T-helper 17 cell (primary cell): ENCODE measurements around the gene ZCCHC8. TPM values are rescaled to one million over a fixed set of nuclear protein-coding genes. Genes with fewer than 3 reads are reported as not detected.

ENCODE experiments used
- ATAC-seq: fragments of 150-1000 bp; cut with Tn5 transposase; 2 replicates; pipeline ENCODE4 v1.10.0; 2021; ENCODE audit warnings: mild to moderate bottlenecking, moderate library complexity
- DNase-seq, 3 donors: peaks; one replicate each; pipeline versions ENCODE4 v3.0.0 to v3.0.0-alpha.2; 2020 to 2021
- H3K9me3 ChIP-seq: one replicate; pipeline ENCODE4 v1.7.0; 2013; ENCODE audit warnings: low read length, mild to moderate bottlenecking; ENCODE audit not compliant: control insufficient read depth, poor library complexity, severe bottlenecking
- H3K27ac Mint-ChIP-seq: one replicate; pipeline ENCODE4 v1.8.0; 2022; ENCODE audit warnings: mild to moderate bottlenecking, moderate library complexity, mixed read lengths
- H3K27me3 Mint-ChIP-seq: one replicate; pipeline ENCODE4 v1.8.0; 2022; ENCODE audit warnings: mixed read lengths
- H3K36me3 Mint-ChIP-seq: one replicate; pipeline ENCODE4 v1.8.0; 2022; ENCODE audit warnings: low read depth, mixed read lengths
- H3K4me1 Mint-ChIP-seq: one replicate; pipeline ENCODE4 v1.8.0; 2022; ENCODE audit warnings: mild to moderate bottlenecking, mixed read lengths
- H3K4me3 Mint-ChIP-seq: one replicate; pipeline ENCODE4 v1.8.0; 2022; ENCODE audit warnings: mild to moderate bottlenecking, moderate library complexity, mixed read lengths
- total RNA-seq, 4 donors: library from RNA in 2 of 4; stranded (reverse) in 2 of 4; gene quantifications; one replicate each; pipeline ENCODE4 v1.2.3 and lab custom pipeline; 2022 to 2026

The ZCCHC8 gene
- total RNA-seq, 2 donors from 2014 or later: 53.0 to 60.3 TPM

DNA sequence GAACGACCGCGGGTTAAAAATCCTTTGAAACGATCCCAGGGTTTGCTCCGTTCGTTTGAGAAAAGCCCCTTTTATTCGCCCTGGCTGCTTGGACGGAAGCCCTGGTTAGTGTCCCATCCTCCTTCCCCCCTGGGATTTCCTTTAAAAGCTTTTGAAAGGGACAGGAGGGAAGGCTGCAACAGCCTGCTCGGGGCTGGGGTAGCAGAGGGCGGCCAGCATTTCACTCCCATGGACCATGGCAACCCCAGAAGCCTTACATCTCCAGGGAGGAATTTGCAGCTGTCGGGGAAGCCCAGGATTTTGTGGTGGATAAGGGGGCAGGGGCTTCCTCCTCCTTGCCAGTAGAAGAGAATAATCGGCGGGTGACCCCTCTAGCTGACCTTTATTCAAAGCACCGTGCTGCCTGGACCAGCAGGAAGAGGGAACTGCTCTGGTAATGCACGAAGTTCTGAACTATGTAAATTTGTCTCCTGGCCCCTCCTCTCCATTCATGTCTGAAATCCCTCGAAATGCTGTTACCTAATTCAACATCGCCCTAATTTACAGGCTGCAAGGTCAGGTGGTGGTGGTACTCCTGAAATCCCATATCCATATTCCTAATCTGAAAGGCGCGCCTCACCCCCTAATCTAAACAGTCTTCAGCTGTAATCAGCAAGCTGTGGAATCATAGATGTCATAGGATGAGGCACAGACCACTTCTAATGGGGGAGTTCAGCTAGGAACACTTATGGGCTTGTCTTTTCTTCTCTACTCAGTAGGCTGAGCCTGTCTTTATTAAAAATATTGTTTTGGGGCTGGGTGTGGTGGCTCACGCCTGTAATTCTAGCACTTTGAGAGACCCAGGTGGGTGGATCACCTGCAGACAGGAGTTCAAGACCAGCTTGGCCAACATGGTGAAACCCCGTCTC lies 77.2 kb downstream of the ZCCHC8 start:
- ATAC-seq (no peak), DNase-seq (no peak)
- Mint-ChIP-seq H3K36me3 (no peaks in the 10 kb centered on the region), H3K27ac (peak overlapping the region; percentile 74), H3K4me3 (peak overlapping the region; percentile 93), H3K4me1 (peaks cover 15% of the 10 kb centered on the region), H3K27me3 (no peaks in the 10 kb centered on the region)
- H3K9me3 ChIP-seq: no peaks in the 10 kb centered on the region

DNA sequence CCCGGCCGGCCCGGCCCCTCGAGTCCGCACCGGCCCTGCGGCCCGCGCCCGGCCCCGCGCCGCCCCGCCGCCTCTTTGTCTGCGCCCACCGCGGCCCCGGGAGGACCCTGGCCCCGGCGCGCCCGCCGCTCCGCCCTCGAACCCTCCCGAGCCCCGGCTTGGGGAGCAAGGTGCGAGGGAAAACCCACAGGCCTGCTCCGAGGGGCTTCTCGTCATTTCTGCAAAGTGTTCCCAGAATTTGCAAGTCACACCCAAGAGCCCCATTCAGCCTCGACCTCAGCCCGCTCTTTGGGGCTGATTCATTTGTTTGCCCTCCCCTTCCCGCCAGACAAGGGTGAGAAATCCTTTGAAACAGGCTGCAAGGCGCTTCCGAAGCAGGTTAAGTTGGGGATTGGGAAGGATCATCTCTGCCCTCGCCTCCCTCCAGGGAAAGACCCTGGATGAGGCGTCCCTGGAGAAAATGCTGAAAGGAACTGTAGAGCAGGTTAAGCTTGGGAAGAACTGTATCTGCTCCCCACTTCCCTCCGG lies 77.9 kb downstream of the ZCCHC8 start:
- peak in 1 of 3 donors; percentile 14 for DNase-seq
- Mint-ChIP-seq H3K4me3 (peak overlapping the region; percentile 93), H3K27ac (peak overlapping the region; percentile 74)

DNA sequence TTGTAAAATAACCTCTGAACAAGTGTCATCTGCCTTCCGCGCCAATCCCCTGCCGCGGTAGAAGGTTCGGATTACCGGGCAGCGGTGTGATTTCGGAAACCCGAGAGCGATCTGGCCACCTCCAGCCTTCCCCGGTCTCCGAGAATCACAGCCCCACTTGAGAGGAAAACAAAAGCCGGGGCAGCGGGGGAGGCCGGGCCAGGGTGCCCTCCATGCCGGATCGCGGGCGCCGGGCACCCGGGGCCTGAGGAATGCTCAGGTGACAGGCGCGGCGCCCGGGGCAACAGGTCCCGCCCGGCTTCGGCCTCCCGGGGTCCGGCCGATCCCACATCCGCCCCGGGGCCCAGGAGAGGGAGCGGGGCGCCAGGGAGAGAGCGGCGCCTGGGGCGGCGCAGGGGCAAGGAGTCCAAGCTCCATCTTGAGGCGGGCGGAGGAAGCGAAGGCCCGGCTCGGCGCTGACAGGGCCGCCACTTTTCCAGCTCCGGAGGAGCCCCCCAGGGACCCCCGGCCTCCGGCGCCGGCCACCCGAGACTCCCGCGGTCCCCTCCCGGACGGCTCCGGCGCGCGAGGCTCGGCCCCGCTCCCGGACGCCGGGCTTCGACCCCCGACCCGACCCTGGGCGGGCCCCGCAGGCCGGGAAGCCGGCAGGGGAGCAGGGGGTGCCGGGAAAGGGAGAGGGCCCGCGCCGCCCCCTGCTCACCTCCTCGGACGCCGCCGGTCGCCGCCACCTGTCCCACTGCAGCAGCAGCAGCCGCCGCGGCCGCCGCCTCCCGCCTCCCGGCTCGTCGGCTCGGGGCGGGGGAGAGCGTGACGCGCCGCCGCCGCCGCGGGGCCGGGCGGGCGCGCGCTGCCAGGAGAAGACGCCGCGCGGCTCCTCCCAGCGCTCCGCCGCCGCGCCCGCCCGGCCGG lies 78.7 kb downstream of the ZCCHC8 start, which contains the start of gene CLIP1:
Gene CLIP1 (minus strand): TSS at position 849 of the 909 bp plus-strand sequence. CDS start 42,217 bp downstream, outside the sequence.
- ATAC-seq (peak; percentile 81), DNase-seq (peak; percentile 56 to 58 (median 57))
- Mint-ChIP-seq H3K27me3 (no peaks in the 10 kb centered on the region), H3K36me3 (peaks cover 3% of the 10 kb centered on the region), H3K4me3 (peak within 1 kb of the TSS; percentile 93), H3K27ac (peak within 1 kb of the TSS; percentile 87), H3K4me1 (peaks cover 22% of the 10 kb centered on the region)
- no peaks in the 10 kb centered on the region for H3K9me3 ChIP-seq

More for the DNA sequence above, 77.9 kb downstream of the ZCCHC8 start:
- Mint-ChIP-seq H3K36me3 (peaks cover 2% of the 10 kb centered on the region), H3K27me3 (no peaks in the 10 kb centered on the region), H3K4me1 (peaks cover 21% of the 10 kb centered on the region)
- no peaks in the 10 kb centered on the region for H3K9me3 ChIP-seq
- ATAC-seq: peak; percentile 4

Other genes starting within 250 kb of the ZCCHC8 start
- 10 to 100 TPM; 18.9 to 19.2 TPM for gene VPS33A, start 234.4 kb downstream of the ZCCHC8 start, total RNA-seq
- gene CLIP1, start 78.3 kb downstream of the ZCCHC8 start, total RNA-seq: 10 to 100 TPM; 72.4 to 81.1 TPM
- gene RSRC2, start 26.0 kb upstream of the ZCCHC8 start, total RNA-seq: 100 to 1,000 TPM; 292 to 297 TPM
- gene KNTC1, start 26.3 kb upstream of the ZCCHC8 start, total RNA-seq: 10 to 100 TPM; 24.1 to 25.1 TPM
- gene HCAR2, start 202.4 kb upstream of the ZCCHC8 start, total RNA-seq: under 1 TPM in 1 of 2 donors, not detected in 1; 0.99 TPM
- gene HCAR3, start 215.9 kb upstream of the ZCCHC8 start, total RNA-seq: 1 to 10 TPM in 1 of 2 donors, under 1 TPM in 1; 0.39 to 1.3 TPM
- not detected for gene HCAR1, start 229.9 kb upstream of the ZCCHC8 start, total RNA-seq